A172 (cell line): ENCODE measurements around the gene TMEM144. TPM values are rescaled to one million over a fixed set of nuclear protein-coding genes. Genes with fewer than 3 reads are reported as not detected.
A peak's percentile ranks its signal among the peaks of the same experiment; 100 is the strongest.

Source experiments
- DNase-seq: peaks from one replicate; pipeline ENCODE4 v3.0.0-alpha.2; 2015; ENCODE audit warnings: low spot score
- total RNA-seq: library from RNA; depleted of rRNA; stranded (reverse); fragments of >200 nt; shearing (Covaris generic); gene quantifications from 2 replicates; pipeline ENCODE4 v1.2.3, GENCODE V29; 2014; rRNA removed

Gene TMEM144
- total RNA-seq = 5.4 and 7.4 TPM in 2 replicates

DNA sequence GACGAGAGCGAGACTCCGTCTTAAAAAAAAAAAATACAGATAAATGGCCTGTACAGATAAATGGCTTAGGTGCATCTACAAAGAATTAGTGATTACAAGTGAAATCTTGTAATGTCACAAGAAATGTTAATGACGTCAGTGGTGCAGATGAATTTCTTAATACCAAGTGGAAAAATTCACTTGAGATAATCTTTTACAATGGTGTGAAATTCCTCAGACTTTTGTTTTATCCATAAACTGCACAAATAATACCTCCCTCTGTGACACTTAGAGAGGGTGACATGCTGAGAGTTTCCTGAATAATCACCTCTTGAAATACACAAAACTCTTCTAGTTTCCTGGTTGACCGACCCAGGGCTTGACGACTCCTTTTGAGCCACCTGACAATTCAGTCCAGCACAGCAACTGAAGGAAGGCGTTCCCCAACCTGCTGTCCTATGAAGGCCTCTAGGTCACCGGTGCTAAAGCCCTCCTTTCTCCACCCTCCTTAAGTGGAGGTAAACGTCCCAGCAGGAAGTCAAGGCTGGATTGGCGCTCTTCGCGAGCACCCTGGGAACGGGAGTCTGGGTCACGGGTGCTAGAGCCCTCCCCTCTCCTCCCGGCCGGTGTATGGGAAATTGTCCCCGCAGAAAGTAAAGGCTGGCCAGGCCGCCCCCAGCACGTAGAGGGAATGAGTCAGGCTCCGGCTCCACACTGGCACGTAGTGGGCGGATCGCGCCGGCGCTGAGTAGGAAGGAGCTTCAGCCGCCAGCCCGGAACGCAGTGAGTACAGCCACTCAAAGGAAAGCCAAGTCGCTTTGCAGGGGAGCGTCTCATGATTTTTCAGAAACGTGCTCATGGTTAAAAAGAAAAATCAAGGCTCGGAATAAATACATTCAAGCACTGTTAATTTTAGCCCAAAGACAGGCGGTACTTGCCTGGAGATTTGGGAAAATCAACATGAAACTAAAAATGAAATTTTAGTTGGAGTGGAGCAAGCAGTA lies at the start of gene TMEM144:
TMEM144 (plus strand) TSS at position 662 of the 983 bp plus-strand sequence. CDS start 2,182 bp downstream, outside the sequence.
- DNase-seq = peak; percentile 88

GRCh38 chr4:158161551-158162354 lies 48.5 kb upstream of the TMEM144 start:
- peak; percentile 99 for DNase-seq

- DNase-seq = peak; percentile 62
Measured at GRCh38 chr4:158162631-158163030, 47.7 kb upstream of the TMEM144 start.

- no peak for DNase-seq
Measured at GRCh38 chr4:158163941-158164767, 46.1 kb upstream of the TMEM144 start.

- no peak for DNase-seq
Measured at GRCh38 chr4:158164768-158165213, 45.5 kb upstream of the TMEM144 start.

GRCh38 chr4:158166701-158167100 lies 43.6 kb upstream of the TMEM144 start:
- DNase-seq = no peak

- DNase-seq = no peak
Measured at GRCh38 chr4:158168606-158169005, 41.7 kb upstream of the TMEM144 start.

DNA sequence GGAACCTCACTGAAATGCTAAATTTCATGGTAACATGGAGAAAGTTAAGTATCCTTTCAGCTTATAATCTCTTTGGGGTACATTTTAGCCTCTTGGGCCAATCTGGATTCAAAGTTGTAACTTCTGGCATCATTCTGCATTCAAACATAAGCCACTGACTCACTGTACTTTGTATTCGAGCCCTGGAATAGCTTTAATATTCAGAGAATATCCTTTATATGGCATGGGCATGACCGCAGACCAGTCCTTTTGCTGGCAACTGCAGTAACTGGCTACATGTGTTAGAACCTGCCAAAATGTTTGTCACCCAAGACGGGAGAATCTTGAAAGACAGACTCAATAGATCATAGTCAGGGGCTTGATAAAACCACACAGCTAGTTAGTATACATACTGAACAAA lies 40.8 kb upstream of the TMEM144 start:
- no peak for DNase-seq

- no peak for DNase-seq
Measured at GRCh38 chr4:158169931-158170690, 40.2 kb upstream of the TMEM144 start.

DNA sequence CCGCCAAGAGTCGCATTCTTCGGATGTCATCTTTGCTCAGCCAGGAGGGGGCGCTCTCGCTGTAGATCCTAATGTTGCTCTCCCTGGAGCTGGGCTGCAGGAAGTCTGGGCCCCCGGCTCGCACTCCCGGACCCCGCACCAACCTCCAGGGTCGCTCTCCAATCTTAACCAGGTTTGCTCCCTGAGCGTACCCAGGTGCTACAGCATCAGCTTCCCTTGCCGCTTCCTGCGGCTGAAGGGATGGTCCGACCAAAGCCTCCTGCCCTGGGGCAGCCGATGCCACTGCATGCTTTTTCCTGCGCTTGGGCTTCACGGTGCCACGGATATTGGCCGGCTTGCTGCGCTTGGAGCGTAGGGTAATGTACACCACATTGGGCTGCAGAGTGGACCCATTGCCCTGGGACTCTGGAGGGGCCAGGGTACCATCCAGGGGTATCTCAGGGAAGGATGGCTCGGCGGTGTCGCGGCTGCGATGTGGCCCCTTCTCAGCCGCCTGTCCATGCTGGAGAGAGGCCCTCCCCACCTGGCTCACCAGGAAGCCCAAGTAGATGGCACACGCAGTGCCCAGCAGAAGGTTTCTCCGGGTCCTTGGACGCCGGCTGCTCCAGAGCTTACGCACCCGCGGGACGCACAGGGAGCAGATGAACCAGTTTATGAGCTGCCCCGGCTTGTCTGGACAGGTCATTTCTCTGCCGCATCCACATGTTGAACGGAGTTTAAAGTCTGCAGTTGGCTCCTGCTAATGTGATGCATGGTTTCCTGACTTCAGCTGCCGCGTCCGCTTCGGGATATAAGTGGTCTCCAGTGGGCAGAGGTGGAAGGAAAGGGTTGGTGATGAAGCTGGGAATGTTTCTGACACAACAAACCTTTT lies 39.4 kb upstream of the TMEM144 start:
- peak; percentile 83 for DNase-seq

DNA sequence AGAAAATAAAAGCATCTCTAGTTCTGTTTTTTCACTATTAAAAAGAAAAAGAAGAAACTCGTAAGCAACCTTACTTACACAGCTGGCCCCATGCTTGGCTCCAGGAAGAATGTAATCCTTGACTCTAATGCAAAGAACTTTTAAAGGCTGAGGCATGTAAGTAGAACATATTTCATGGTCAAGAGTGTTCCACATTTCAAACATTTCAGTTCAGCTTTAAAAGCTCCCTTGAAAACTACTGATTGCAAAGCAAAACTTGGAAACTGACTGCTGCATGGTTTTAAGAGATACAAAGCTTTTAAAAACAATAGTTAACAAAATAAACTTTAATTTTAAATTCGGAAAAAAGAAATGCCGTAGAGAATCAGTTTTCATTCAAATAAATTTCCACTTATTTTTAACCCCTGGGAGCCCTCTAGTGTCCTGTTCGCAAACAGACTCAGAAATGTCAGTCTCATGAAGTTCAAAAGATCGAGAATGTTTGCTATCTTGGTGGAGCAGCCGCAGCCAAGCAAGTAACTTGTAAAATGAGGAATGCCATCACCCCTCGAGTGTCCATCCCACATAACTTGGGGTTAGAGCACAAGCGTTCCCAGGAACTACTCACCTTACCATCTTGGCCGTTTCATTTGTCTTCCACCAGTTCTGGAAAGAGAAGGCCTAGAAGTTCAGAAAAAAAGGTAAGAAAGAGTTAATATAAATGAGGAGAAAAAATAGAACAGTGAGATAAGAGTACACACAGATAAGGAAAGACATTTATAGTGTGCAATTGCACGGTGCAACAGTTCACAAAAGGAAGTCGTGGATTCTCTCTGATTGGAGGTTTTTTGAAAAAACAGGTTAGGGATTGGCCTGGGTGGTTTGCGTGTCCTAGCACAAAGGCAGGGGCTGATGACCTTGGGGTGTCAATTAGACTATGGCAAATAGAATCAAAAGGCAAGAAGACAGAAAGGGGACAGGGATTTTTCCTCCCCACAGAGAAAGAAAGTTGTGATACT lies 37.7 kb upstream of the TMEM144 start, which contains the start of gene GASK1B:
GASK1B (minus strand) TSS at position 765 of the 998 bp plus-strand sequence. CDS start 1,650 bp downstream, outside the sequence.
- DNase-seq = peak; percentile 70

DNA sequence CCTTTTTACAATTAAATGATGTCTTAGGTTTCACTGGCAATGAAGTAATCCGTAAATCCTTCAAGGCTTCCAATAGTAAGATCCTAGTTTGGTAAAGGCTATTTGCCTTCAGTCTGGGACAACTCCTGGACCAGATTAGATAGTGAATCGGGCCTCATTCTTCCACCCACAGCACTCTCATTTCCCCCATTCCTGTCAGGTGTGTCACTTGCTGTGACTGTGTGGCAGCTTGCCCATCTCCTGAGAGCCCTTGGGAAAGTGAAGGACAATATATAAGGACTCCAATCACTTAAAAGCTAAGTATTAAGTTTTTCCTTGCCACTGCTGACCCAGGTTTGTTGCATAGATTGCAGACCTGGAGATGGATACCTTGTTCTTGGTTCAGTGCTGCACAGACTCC lies 34.2 kb upstream of the TMEM144 start:
- peak; percentile 61 for DNase-seq

- no peak for DNase-seq
Measured at GRCh38 chr4:158176776-158177175, 33.5 kb upstream of the TMEM144 start.

GRCh38 chr4:158179465-158179864 lies 30.8 kb upstream of the TMEM144 start:
- DNase-seq = no peak

DNA sequence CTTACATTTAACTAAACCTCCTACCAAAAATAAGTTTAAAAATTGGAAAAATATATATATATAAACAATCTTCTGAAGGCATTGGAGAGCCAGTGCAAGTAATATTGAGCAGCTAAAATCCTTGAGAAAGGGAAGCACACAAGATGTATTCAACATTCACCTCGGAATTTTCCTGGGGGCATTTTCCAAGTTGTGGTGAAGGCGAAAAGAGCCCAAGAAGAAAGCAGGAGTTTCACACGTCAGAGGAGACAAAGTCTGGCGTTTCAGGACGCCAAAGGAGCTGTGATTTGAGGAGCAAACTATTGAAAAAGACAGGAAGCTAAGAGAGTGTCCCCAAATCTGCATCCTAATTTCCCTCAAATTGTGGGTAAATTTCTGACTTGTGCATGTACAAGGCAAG lies 28.4 kb upstream of the TMEM144 start:
- DNase-seq = no peak

- no peak for DNase-seq
Measured at GRCh38 chr4:158182736-158183135, 27.6 kb upstream of the TMEM144 start.

DNA sequence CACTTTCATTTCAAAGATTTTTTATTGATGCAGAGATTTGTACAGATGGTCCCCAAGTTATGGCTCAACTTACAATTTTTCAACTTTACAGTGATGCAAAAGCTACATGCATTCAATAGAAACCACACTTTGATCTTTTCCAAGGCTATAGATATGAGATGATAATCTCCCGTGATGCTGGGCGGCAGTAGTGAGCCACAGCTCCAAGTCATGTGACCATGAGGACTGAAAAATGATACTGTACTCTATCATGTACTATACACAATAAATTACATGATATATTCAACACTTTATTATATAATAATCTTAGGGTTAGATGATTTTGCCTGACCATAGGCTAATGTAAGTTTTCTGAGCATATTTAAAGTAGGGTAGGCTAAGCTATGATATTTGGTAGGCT lies 23.5 kb upstream of the TMEM144 start:
- DNase-seq = no peak

GRCh38 chr4:158189422-158189821 lies 20.9 kb upstream of the TMEM144 start:
- no peak for DNase-seq
